A549 (cell line): Measurements from ENCODE around the gene FOXP1. TPM values are rescaled to one million over a fixed set of nuclear protein-coding genes. Genes with fewer than 3 reads are reported as not detected.

Experiments
- ATAC-seq, 2 experiments: fragments of 200-7000 bp in 1 of 2; fragments of >200 bp in 1 of 2; cut with Nextera tagmentation in 1 of 2; cut with Tn5 transposase in 1 of 2; 3 replicates each; pipeline versions ENCODE4 v1.8.0 to v1.9.1; 2018 to 2020; ENCODE audit warnings: mild to moderate bottlenecking in 1 of 2, moderate library complexity in 1 of 2
- CTCF ChIA-PET: fragments of 300-600 bp; sonication (Branson Sonifier 250); formaldehyde crosslinking; extraction: SDS; loops from one replicate; lab custom pipeline; 2021; ENCODE audit warnings: antibody characterized with exemption, inconsistent platforms; lab: Yijun Ruan, JAX
- POLR2A ChIA-PET: fragments of 350-600 bp; formaldehyde crosslinking; extraction: SDS; loops from one replicate; lab custom pipeline; 2021; ENCODE audit warnings: antibody characterized with exemption, inconsistent platforms; lab: Yijun Ruan, JAX
- DNase-seq, 2 experiments: peaks; one replicate each; pipeline versions ENCODE4 v3.0.0 to v3.0.0-alpha.2; 2011 to 2016; ENCODE audit warnings: low read depth in 1 of 2, low spot score in 1 of 2
- FAIRE-seq: peaks from 2 replicates; lab custom pipeline; 2011; peaks lifted over from hg19 to GRCh38; lab: Jason Lieb, UNC
- H3K27ac ChIP-seq, 2 experiments: fragments of >200 bp; sonication (Bioruptor Twin); formaldehyde crosslinking; 3 replicates each; pipeline ENCODE4 v1.5.1; 2016 to 2017
- H3K4me1 ChIP-seq: fragments of >200 bp; sonication (Bioruptor Twin); formaldehyde crosslinking; 3 replicates; pipeline ENCODE4 v1.6.1; 2016
- H3K4me2 ChIP-seq: fragments of >200 bp; sonication (Bioruptor Twin); formaldehyde crosslinking; 3 replicates; pipeline ENCODE4 v1.6.1; 2016
- H3K4me3 ChIP-seq: fragments of >200 bp; sonication (Bioruptor Twin); formaldehyde crosslinking; 3 replicates; pipeline ENCODE4 v1.5.1; 2016
- H3K9me3 ChIP-seq: fragments of >200 bp; sonication (Bioruptor Twin); formaldehyde crosslinking; 3 replicates; pipeline ENCODE4 v1.6.1; 2016
- ATOH8 ChIP-seq: fragments of 250-450 bp; sonication (Bioruptor Pico); IDR thresholded peaks from 2 replicates; pipeline ENCODE4 v1.5.0; 2020; ENCODE audit warnings: low read depth, mild to moderate bottlenecking, moderate library complexity
- BHLHE40 ChIP-seq: IDR thresholded peaks from 2 replicates; pipeline ENCODE4 v1.6.1; 2012; ENCODE audit warnings: low read depth, low read length, inconsistent platforms
- CBX8 ChIP-seq: fragments of 200-600 bp; sonication (generic); IDR thresholded peaks from 2 replicates; pipeline ENCODE4 v1.6.1; 2016
- CTCF ChIP-seq: fragments of >200 bp; sonication (Bioruptor Twin); formaldehyde crosslinking; IDR thresholded peaks from 3 replicates; pipeline ENCODE4 v1.5.1; 2016
- E2F6 ChIP-seq: IDR thresholded peaks from 2 replicates; pipeline ENCODE4 v1.6.1; 2012; ENCODE audit warnings: low read depth, borderline replicate concordance
- EHF ChIP-seq: fragments of 250-450 bp; sonication (Bioruptor Pico); IDR thresholded peaks from 2 replicates; pipeline ENCODE4 v1.5.0; 2020; ENCODE audit warnings: mild to moderate bottlenecking
- ELK1 ChIP-seq: fragments of 150-350 bp; IDR thresholded peaks from 2 replicates; pipeline ENCODE4 v1.6.1; 2014; ENCODE audit warnings: low read depth, mild to moderate bottlenecking, low read length
- HMGXB4 ChIP-seq: fragments of 250-450 bp; sonication (Bioruptor Pico); IDR thresholded peaks from 2 replicates; pipeline ENCODE4 v1.5.0; 2021; ENCODE audit warnings: mild to moderate bottlenecking, moderate library complexity, borderline replicate concordance
- JUNB ChIP-seq: fragments of >200 bp; sonication (Bioruptor Twin); formaldehyde crosslinking; IDR thresholded peaks from 2 replicates; pipeline ENCODE4 v1.6.1; 2016
- KDM5A ChIP-seq: fragments of 200-600 bp; sonication (generic); IDR thresholded peaks from 2 replicates; pipeline ENCODE4 v1.6.1; 2016; ENCODE audit warnings: antibody characterized with exemption, mild to moderate bottlenecking
- MAX ChIP-seq: IDR thresholded peaks from 2 replicates; pipeline ENCODE4 v1.6.1; 2012
- MYC ChIP-seq: IDR thresholded peaks from 2 replicates; pipeline ENCODE4 v1.6.1; 2012; ENCODE audit warnings: mild to moderate bottlenecking, inconsistent platforms, low read length, improper control_type of control experiment, borderline replicate concordance
- NFE2L2 ChIP-seq: fragments of 150-350 bp; conservative IDR thresholded peaks from 2 replicates; pipeline ENCODE4 v1.6.1; 2014; ENCODE audit warnings: low read length
- PBX3 ChIP-seq: IDR thresholded peaks from 2 replicates; pipeline ENCODE4 v1.6.1; 2012
- POLR2A ChIP-seq: IDR thresholded peaks from 2 replicates; pipeline ENCODE4 v1.6.1; 2012; ENCODE audit warnings: mild to moderate bottlenecking, low read length
- RARB ChIP-seq: fragments of 250-450 bp; sonication (Bioruptor Pico); IDR thresholded peaks from 2 replicates; pipeline ENCODE4 v1.8.0; 2021; ENCODE audit warnings: mild to moderate bottlenecking, moderate library complexity
- RFX5 ChIP-seq: fragments of 450-650 bp; IDR thresholded peaks from 2 replicates; pipeline ENCODE4 v1.7.1; 2014; ENCODE audit warnings: antibody characterized with exemption, mild to moderate bottlenecking, moderate library complexity
- SREBF2 ChIP-seq: fragments of 450-650 bp; IDR thresholded peaks from 2 replicates; pipeline ENCODE4 v1.6.1; 2014; ENCODE audit warnings: mild to moderate bottlenecking, moderate library complexity
- ZFP36 ChIP-seq: fragments of 450-650 bp; IDR thresholded peaks from 2 replicates; pipeline ENCODE4 v1.6.1; 2014; ENCODE audit warnings: borderline replicate concordance; ENCODE audit not compliant: partially characterized antibody
- WGBS: methylation state at CpG from one replicate; pipeline ENCODE4 v1.1.6; 2017; ENCODE audit errors: missing lambda C conversion rate; 5-methylcytosine and 5-hydroxymethylcytosine counted together
- polyA plus RNA-seq, 4 experiments: library from polyadenylated mRNA; depleted of rRNA in 3 of 4; stranded (reverse); fragments of >200 nt; fragmentation: RNase III in 1 of 4; extraction: RNeasy Plus Mini Kit Qiagen cat#74134 plus additional on column Dnase treatment in 1 of 4; gene quantifications; 2 replicates in 3 of 4; 3 replicates in 1 of 4; pipeline ENCODE4 v1.2.3, GENCODE V29; 2011 to 2017

The FOXP1 gene
- polyA plus RNA-seq, 2 of the 4 experiments (the other 2 are of a cell fraction) = 12.8 to 13.9 TPM

- Histone ChIP-seq H3K9me3 (no peaks in the 10 kb centered on the region), H3K4me3 (no peak overlapping the region), H3K27ac (peak overlapping the region; percentile 7 to 58; a peak in 3 of 6 replicates), H3K4me2 (peak overlapping the region; percentile 87), H3K4me1 (peaks cover 55% of the 10 kb centered on the region)
- CTCF ChIA-PET = no interaction called here
- POLR2A ChIA-PET = no interaction called here
- ATAC-seq (no peak), DNase-seq (no peak), FAIRE-seq (no peak)
- TF ChIP-seq POLR2A (no peak), ZFP36 (no peak), CTCF (no peak), RFX5 (no peak), RARB (CRISPR knock-in tag) (no peak), KDM5A (no peak), SREBF2 (no peak), MYC (no peak), ELK1 (no peak), NFE2L2 (no peak), HMGXB4 (CRISPR knock-in tag) (no peak), MAX (no peak), JUNB (no peak)
- WGBS = 57% methylated on average over 6 of the region's 6 CpGs
These were observed 517.2 kb downstream of the FOXP1 start for GRCh38 chr3:71066356-71066755.

- Histone ChIP-seq H3K4me1 (peaks cover 59% of the 10 kb centered on the region), H3K4me3 (peak overlapping the region; percentile 64), H3K4me2 (peak overlapping the region; percentile 87), H3K27ac (peak overlapping the region; percentile 66 to 88; a peak in 5 of 6 replicates), H3K9me3 (no peaks in the 10 kb centered on the region)
- POLR2A ChIA-PET = no interaction called here
- no peak for DNase-seq
- FAIRE-seq = no peak
- CTCF ChIA-PET = no interaction called here
- ATAC-seq = no peak
- TF ChIP-seq SREBF2 (no peak), E2F6 (no peak), EHF (CRISPR knock-in tag) (no peak), BHLHE40 (no peak), CBX8 (no peak), PBX3 (no peak), ATOH8 (CRISPR knock-in tag) (no peak)
- 25% methylated on average over 4 of the region's 4 CpGs for WGBS
These were observed 517.8 kb downstream of the FOXP1 start for GRCh38 chr3:71065764-71066013.
